ENCODE measurements around the gene C5.

Gene C5

DNA sequence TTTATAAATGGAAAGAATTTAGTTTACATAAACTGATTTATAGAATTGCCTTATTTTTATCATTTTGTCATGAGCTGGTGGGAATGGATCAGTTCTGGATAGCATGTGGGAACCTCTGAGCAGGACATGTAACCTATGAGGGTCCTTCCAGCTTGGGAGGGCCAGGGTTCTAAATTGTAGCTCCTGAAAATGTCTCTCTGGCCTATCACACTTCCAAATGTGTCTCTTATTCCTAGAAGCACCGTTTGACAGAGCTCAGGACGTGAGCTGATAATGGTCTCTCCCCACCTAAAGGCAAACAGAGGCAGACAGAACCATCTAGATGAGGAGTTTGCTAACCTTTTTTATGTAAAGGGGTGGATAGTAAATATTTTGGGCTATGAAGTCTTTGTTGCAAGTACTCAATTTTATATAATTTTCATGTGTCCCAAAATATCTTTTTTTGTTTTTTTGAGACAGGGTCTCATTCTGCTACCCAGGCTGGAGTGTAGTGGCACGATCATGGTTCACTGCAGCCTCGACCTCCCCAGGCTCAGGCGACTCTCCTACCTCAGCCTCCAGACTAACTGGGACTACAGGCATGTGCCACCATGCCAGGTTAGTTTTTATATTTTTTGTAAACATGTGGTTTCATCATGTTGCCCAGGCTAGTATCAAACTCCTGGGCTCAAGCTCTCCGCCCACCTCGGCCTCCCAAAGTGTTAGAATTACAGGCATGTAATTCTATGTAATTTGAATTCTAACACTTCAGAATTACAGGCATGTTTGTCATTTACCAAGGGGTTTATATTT is 127.5 kb downstream of the C5 start:
- no peak for DNase-seq

- no peak for DNase-seq
Observed at GRCh38 chr9:120921661-120922181, 128.4 kb downstream of the C5 start.

GRCh38 chr9:120920806-120921178 is 129.3 kb downstream of the C5 start:
- DNase-seq: peak; percentile 52

DNA sequence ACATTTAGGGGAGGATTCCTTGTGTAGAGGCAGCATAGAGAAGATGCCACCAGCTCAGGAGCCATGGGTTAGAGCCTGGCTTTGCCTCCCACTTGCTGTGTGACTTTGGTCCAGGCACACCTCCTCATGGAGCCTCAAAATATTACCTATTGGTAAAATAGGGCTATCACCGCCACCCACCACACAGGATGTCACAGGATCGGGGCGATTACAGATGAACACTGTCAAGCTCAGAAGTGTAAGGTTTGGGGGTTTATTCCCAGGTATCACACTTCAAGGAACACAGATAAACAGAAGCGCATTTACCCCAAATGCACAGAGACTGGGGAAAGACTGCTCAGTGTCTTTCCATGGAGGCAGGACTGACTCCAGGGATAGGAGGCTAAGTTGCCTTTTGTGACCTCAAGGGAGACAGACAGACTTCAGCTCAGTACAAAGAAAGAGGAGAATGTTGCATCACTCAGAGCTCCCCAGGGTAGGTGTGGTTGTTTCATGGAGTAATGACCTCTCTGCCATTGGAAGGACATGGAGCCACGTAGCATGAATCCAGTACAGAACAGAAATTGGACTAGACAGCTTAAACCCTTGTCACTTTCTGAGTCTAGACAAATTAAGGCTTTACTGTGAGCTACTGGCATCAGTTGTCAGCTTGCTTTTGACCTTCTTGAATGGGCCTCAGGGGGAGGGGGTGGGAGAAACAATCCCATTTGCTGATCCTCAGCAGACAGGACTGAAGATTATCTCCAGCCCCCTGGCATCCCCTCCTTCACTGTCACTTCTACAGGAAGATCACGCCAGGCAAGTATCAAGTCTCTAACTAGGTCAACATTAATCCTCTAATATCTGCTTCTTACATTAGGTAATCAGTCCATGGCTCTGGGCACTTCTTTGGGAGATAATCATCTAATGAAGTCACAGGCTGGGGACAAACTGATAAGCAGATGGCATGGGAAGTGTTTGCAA is 130.0 kb downstream of the C5 start:
- DNase-seq: peak; percentile 49

GRCh38 chr9:120918931-120919842 is 130.9 kb downstream of the C5 start:
- DNase-seq: no peak

DNA sequence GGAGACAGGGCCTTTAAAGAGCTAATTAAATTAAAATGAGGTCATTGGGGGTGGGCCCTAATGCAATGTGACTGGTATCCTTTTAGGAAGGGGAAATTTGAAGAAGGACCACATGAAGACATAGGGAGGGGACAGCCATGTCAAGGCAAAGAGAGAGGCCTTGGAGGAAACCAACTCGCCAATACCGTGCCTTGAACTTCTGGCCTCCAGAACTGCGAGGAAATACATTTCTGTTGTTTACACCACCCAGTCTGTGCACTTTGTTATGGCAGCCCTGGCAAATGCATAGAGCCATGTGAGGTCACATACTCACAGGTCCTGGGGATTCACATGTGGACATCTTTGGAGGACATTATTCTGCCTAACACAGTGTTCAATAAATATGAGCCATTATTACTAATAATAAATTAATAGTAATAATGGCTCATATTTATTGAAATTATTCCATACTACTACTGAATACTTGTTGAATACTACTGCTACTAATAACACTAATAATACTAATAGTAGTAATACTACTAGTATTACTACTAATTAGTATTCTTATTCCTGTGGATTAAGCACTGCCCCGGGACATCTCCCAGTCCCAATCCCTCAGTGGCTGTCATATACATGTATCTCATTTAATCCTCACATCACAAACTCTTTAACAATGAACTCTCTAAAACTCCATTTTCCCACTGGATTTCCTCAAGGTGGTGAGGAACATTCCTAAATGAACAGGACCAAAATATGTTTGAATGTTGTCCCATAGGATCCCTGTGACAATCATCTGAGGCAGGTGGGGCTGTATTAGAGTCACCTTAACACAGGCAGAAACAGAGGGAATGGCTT is 131.9 kb downstream of the C5 start:
- DNase-seq: no peak

- no peak for DNase-seq
Observed at GRCh38 chr9:120916991-120917880, 132.8 kb downstream of the C5 start.

GRCh38 chr9:120916588-120916987 is 133.5 kb downstream of the C5 start:
- no peak for DNase-seq

DNA sequence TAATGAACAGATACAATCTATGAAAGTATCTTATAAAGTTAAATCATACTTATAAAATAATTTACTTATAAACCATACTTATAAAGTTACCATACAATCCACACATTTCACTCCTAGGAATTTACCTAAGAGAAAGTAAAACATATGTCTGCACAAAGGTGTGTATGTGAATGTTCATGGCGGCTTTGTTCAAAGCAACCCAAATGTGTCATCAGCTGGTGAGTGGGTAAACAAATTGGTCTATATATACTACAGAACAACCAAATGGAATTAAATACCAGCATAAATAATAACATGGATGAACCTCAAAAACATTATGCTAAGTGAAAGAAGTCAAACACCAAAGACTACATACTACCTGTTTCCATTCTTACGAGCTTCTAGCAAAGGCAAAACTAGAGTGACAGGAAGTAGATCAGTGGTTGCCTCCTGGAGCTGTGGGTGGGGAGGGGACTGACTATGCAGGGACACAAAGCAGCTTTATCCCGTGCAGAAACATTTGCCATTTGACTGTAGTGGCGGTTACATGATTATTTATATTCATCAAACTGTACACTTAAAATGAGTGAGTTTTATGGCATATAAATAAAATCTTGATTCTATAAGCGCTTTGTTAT is 134.1 kb downstream of the C5 start:
- peak; percentile 62 for DNase-seq

- no peak for DNase-seq
Observed at GRCh38 chr9:120914953-120915352, 135.1 kb downstream of the C5 start.

DNA sequence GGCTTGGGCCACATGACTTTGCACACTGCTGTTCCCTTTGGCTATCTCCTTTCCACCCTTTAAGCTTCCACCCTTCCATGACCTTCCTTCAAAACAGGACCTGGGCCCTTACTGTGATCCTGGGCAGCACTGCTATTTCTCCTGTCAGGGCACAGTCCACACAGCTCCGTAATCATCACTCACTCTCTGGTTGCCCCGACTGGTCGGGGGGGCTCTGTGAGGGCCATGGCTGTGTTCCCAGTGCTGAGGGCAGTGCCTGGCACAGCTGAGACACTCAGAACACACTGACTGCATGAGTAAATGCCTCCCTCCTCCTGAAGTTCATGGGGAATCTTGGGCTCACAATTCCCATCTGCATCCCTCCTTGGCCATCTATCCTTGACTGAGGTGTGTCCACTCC is 135.7 kb downstream of the C5 start:
- no peak for DNase-seq

GRCh38 chr9:120913647-120914264 is 136.3 kb downstream of the C5 start:
- DNase-seq: no peak

DNA sequence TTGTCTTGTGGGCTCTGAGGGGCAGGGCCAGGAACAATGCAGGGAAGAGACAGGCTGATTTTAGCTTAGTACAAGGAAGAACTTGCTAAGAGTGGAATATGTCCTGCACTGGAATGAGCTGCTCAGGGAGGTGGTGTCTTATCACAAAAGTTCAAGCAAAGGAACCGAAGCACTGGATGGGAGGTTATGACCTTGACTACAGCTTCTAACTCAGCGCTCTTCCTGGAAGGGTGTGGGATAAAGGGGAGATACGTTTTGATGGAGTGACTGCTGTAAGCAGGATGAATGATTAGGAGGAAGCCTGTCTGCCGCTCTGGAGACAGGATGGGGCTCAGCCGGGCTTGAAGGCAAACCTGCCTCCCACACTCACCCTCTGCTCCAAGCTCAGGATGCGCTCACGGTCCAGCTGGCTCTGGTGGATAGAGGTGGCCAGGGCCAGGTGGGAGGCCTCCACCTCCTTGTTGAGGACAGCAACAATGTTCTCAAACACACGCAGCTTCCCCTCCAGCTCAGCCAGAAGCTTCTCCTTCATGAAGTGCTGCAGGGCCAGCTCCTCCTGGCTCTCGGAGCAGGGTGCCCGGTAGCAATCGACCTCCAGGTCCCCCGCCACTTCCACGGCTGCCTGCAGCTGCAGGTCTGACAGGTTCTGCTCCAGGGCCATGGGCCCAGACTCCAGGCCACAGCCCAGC is 137.0 kb downstream of the C5 start:
- DNase-seq: no peak

DNA sequence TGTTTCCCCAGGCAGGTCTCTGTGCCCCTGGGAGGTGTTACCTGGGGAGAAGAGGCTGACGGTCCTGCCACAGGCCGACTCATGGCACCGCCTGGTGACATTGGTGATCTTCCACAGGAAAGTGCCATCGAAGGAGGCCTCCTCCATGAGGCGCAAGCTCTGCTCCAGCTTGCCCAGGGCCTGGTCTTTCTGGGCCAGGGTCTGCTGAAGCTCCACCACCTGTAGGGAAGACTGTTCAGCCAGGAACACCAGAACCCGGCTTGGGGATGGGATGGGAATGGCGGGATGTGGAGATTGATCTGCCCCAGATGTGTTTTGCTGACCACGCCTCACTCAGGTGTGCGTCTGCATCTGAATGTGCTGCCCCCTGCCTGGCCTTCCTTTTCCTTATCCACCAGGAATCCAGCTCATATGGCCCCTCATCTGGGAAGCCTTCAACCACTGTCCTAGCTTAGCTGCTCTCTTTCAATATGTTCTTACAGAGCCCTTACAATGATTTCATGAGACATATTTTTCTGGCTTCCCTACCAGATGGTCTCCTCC is 138.7 kb downstream of the C5 start:
- no peak for DNase-seq

GRCh38 chr9:120910643-120911042 is 139.4 kb downstream of the C5 start:
- DNase-seq: no peak

DNA sequence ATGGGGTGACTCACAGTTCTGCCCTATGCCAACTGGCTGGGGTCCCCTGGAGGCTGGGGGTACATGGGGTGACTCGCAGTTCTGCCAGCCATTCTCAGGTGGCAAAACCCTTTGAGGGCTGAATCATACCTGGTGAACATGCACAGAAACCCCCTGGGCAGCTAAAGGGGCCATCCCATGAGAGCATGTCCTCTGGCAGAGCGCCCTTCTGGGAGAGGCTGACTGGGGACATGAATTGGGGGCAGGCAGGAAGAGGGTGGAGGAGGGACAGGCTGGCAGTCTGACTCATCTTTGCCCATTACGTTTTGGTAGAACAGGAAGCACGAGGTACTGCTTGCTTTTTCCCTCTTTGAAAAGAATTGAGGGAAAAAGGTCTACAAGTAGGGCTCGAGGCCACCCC is 140.2 kb downstream of the C5 start:
- DNase-seq: peak; percentile 86

- peak; percentile 51 for DNase-seq
Observed at GRCh38 chr9:120905315-120906164, 144.5 kb downstream of the C5 start.

DNA sequence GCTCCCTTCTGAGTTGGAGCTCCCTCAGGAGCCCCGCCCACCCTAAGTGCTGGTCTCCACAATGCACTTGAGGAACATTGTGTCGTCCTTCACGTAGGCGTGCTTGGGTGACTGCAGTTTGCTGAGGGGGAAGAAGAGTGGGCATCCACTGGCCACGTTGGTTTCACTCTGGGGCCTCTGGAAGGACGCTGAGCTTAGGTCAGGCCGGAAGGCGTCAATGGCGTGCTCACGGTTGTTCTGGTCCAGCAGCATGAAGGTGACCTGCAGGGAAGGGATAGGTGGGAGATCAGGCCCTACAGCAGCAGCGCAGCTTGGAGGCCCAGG is 145.1 kb downstream of the C5 start:
- no peak for DNase-seq
